Neural progenitor cell (in vitro differentiated cells): ENCODE results near the gene EXOC7. TPM values are rescaled to one million over a fixed set of nuclear protein-coding genes. Genes with fewer than 3 reads are reported as not detected.

Experiments
- DNase-seq: peaks from one replicate; pipeline ENCODE4 v3.0.0-alpha.2; 2016; ENCODE audit warnings: low spot score
- H2AFZ ChIP-seq: fragments of 200-600 bp; sonication (generic); replicated peaks from 2 replicates; pipeline ENCODE4 v1.6.1; 2016; ENCODE audit warnings: antibody characterized with exemption
- H3F3A ChIP-seq: fragments of 200-600 bp; sonication (generic); 2 replicates; pipeline ENCODE4 v1.6.1; 2016; ENCODE audit warnings: antibody characterized with exemption, low read depth
- H3K27ac ChIP-seq: fragments of 200-600 bp; sonication (generic); 2 replicates; pipeline ENCODE4 v1.5.1; 2016; ENCODE audit warnings: mild to moderate bottlenecking
- H3K27me3 ChIP-seq: fragments of 200-600 bp; sonication (generic); 2 replicates; pipeline ENCODE4 v1.6.1; 2016; ENCODE audit warnings: mild to moderate bottlenecking, moderate library complexity
- H3K36me3 ChIP-seq: fragments of 200-600 bp; sonication (generic); 2 replicates; pipeline ENCODE4 v1.5.1; 2016
- H3K4me1 ChIP-seq: fragments of 200-600 bp; sonication (generic); 2 replicates; pipeline ENCODE4 v1.6.1; 2016; ENCODE audit warnings: mixed run types
- H3K4me2 ChIP-seq: fragments of 200-600 bp; sonication (generic); 2 replicates; pipeline ENCODE4 v1.6.1; 2016
- H3K4me3 ChIP-seq: fragments of 200-600 bp; sonication (generic); 2 replicates; pipeline ENCODE4 v1.5.1; 2016
- H3K79me2 ChIP-seq: fragments of 200-600 bp; sonication (generic); 2 replicates; pipeline ENCODE4 v1.6.1; 2016; ENCODE audit warnings: low read depth
- H3K9ac ChIP-seq: fragments of 200-600 bp; sonication (generic); 2 replicates; pipeline ENCODE4 v1.6.1; 2016
- H3K9me3 ChIP-seq: fragments of 200-600 bp; sonication (generic); 2 replicates; pipeline ENCODE4 v1.5.1; 2016; ENCODE audit warnings: low read depth
- H4K20me1 ChIP-seq: fragments of 200-600 bp; sonication (generic); 2 replicates; pipeline ENCODE4 v1.6.1; 2016; ENCODE audit warnings: low read depth
- H3K27ac Mint-ChIP-seq: 3 replicates; pipeline ENCODE4 v1.8.0; 2021; ENCODE audit warnings: mixed read lengths
- H3K27me3 Mint-ChIP-seq: 2 replicates; pipeline ENCODE4 v1.8.0; 2022; ENCODE audit warnings: low read depth, mild to moderate bottlenecking, inconsistent platforms, moderate library complexity, mixed read lengths; ENCODE audit not compliant: insufficient read depth
- H3K36me3 Mint-ChIP-seq: 3 replicates; pipeline ENCODE4 v1.8.0; 2021; ENCODE audit warnings: mixed read lengths
- H3K4me1 Mint-ChIP-seq: 3 replicates; pipeline ENCODE4 v1.8.0; 2021; ENCODE audit warnings: mixed read lengths
- H3K4me3 Mint-ChIP-seq: 3 replicates; pipeline ENCODE4 v1.8.0; 2021; ENCODE audit warnings: mild to moderate bottlenecking, moderate library complexity, mixed read lengths
- H3K9me3 Mint-ChIP-seq: 3 replicates; pipeline ENCODE4 v1.8.0; 2020; ENCODE audit warnings: mixed read lengths
- EZH2 ChIP-seq: fragments of 200-600 bp; sonication (generic); IDR thresholded peaks from 2 replicates; pipeline ENCODE4 v1.6.1; 2017; ENCODE audit warnings: antibody characterized with exemption, mild to moderate bottlenecking, moderate library complexity
- EZH2phosphoT487 ChIP-seq: fragments of 200-600 bp; sonication (generic); IDR thresholded peaks from 2 replicates; pipeline ENCODE4 v1.6.1; 2017; ENCODE audit warnings: antibody characterized with exemption
- total RNA-seq: library from RNA; depleted of rRNA; stranded (reverse); fragments of >200 nt; gene quantifications from 2 replicates; pipeline ENCODE4 v1.2.3, GENCODE V29; 2015; ENCODE audit warnings: low replicate concordance
- TF ChIP-seq, protein P1 (sequence below): fragments of 200-600 bp; sonication (generic); IDR thresholded peaks from 2 replicates; pipeline ENCODE4 v1.5.1; 2017; ENCODE audit warnings: antibody characterized with exemption, mild to moderate bottlenecking

EXOC7 gene
- total RNA-seq, 1 donor from 2014 or later, result 64.3 TPM

- Histone ChIP-seq H3K9me3 (no peaks in the 10 kb centered on the region), H3K4me2 (peak overlapping the region; percentile 91), H3F3A (peaks cover 24% of the 10 kb centered on the region), H3K4me3 (peak overlapping the region; percentile 52), H2AFZ (peak overlapping the region; percentile 86), H3K9ac (no peak overlapping the region), H3K27me3 (peaks cover 78% of the 10 kb centered on the region), H3K79me2 (peaks cover 16% of the 10 kb centered on the region), H3K27ac (no peak overlapping the region), H4K20me1 (peaks cover 58% of the 10 kb centered on the region), H3K4me1 (peaks cover 51% of the 10 kb centered on the region), H3K36me3 (no peaks in the 10 kb centered on the region)
- H3K9me3 Mint-ChIP-seq, result no peaks in the 10 kb centered on the region
- peak; percentile 85 for DNase-seq
- peak overlapping the region; percentile 80 for H3K4me3 Mint-ChIP-seq
- H3K27me3 Mint-ChIP-seq, result peaks cover 61% of the 10 kb centered on the region
- no peak overlapping the region for H3K27ac Mint-ChIP-seq
- TF ChIP-seq EZH2phosphoT487 (peak; percentile 9), EZH2 (no peak)
- TF ChIP-seq, protein P1, sequence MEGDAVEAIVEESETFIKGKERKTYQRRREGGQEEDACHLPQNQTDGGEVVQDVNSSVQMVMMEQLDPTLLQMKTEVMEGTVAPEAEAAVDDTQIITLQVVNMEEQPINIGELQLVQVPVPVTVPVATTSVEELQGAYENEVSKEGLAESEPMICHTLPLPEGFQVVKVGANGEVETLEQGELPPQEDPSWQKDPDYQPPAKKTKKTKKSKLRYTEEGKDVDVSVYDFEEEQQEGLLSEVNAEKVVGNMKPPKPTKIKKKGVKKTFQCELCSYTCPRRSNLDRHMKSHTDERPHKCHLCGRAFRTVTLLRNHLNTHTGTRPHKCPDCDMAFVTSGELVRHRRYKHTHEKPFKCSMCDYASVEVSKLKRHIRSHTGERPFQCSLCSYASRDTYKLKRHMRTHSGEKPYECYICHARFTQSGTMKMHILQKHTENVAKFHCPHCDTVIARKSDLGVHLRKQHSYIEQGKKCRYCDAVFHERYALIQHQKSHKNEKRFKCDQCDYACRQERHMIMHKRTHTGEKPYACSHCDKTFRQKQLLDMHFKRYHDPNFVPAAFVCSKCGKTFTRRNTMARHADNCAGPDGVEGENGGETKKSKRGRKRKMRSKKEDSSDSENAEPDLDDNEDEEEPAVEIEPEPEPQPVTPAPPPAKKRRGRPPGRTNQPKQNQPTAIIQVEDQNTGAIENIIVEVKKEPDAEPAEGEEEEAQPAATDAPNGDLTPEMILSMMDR, result peak; percentile 54
- peaks cover 29% of the 10 kb centered on the region for H3K4me1 Mint-ChIP-seq
- H3K36me3 Mint-ChIP-seq, result no peaks in the 10 kb centered on the region
These were observed 28.0 kb downstream of the EXOC7 start for GRCh38 chr17:76075364-76076145.

- Histone ChIP-seq H2AFZ (peak within 1 kb of the TSS; percentile 86), H3K4me3 (peak within 1 kb of the TSS; percentile 52), H3K9ac (no peak within 1 kb of the TSS), H3K27me3 (peaks cover 70% of the 10 kb centered on the region), H3K4me2 (peak within 1 kb of the TSS; percentile 91), H3K36me3 (no peaks in the 10 kb centered on the region), H4K20me1 (peaks cover 60% of the 10 kb centered on the region), H3K4me1 (peaks cover 42% of the 10 kb centered on the region), H3K9me3 (no peaks in the 10 kb centered on the region), H3F3A (peaks cover 17% of the 10 kb centered on the region), H3K79me2 (peaks cover 25% of the 10 kb centered on the region), H3K27ac (no peak within 1 kb of the TSS)
- Mint-ChIP-seq H3K27ac (no peak within 1 kb of the TSS), H3K27me3 (peaks cover 58% of the 10 kb centered on the region), H3K4me1 (peaks cover 27% of the 10 kb centered on the region), H3K4me3 (peak within 1 kb of the TSS; percentile 80), H3K36me3 (no peaks in the 10 kb centered on the region), H3K9me3 (no peaks in the 10 kb centered on the region)
- TF ChIP-seq EZH2 (peak; percentile 94), EZH2phosphoT487 (peak; percentile 89)
- TF ChIP-seq, protein P1, result no peak
- peak; percentile 70 for DNase-seq
These were observed 28.9 kb downstream of the EXOC7 start, which contains the start of gene GALR2 for GRCh38 chr17:76074390-76075363. GALR2 (plus strand) TSS chr17:76074781; CDS start chr17:76074884, 103 bp downstream.

DNA sequence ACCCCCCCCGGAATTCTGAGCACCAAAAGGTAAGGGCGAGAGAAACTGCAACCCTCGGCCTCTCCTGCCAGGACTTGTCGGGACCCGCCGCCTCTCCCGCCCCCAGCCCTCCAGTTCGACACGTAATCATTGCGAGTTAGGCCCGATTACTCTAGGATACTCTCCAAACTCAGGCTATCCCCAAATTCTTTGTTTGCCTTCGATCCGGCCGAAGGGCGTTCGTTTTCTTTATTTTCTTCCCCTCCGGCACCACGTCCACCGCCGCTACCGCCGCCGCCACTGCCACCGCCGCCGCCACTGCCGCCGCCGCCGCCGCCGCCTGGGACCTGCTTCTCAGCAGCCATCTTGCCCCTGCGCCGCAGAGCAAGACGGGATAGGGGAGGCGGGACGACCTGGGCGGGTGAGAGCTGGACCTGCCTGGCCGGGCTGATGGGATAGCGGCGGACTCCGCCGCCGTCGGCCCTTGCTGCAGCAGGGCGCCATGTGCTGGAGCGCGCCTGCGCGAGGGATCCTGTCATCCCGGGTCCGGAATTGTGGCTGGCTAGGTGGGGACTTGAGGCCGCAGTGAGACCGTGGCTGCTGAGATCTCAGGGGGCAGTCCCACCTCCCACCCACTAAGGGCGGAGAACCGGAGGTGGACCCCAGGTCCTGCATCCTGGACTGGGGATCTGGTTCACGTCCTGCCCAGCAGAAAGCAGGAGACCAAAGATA, 31.3 kb downstream of the EXOC7 start, which contains the start of gene SRP68:
SRP68 (minus strand) TSS at position 370 of the 711 bp plus-strand sequence; CDS start at position 344, 26 bp downstream.
- Histone ChIP-seq H3K27ac (no peak within 1 kb of the TSS), H3K4me3 (peak within 1 kb of the TSS; percentile 81), H3K79me2 (peaks cover 39% of the 10 kb centered on the region), H3K9me3 (no peaks in the 10 kb centered on the region), H3K27me3 (peaks cover 46% of the 10 kb centered on the region), H4K20me1 (peaks cover 42% of the 10 kb centered on the region), H3K9ac (peak within 1 kb of the TSS; percentile 67), H3F3A (peaks cover 11% of the 10 kb centered on the region), H3K36me3 (no peaks in the 10 kb centered on the region), H3K4me2 (peak within 1 kb of the TSS; percentile 96), H2AFZ (peak within 1 kb of the TSS; percentile 68), H3K4me1 (peaks cover 34% of the 10 kb centered on the region)
- peak; percentile 96 for DNase-seq
- Mint-ChIP-seq H3K9me3 (no peaks in the 10 kb centered on the region), H3K27ac (peak within 1 kb of the TSS; percentile 93), H3K36me3 (peaks cover 3% of the 10 kb centered on the region), H3K4me1 (peaks cover 24% of the 10 kb centered on the region), H3K4me3 (peak within 1 kb of the TSS; percentile 98), H3K27me3 (peaks cover 34% of the 10 kb centered on the region)
- TF ChIP-seq, protein P1, result no peak
- TF ChIP-seq EZH2phosphoT487 (no peak), EZH2 (no peak)
